Tibial artery (tissue), 4 donors: ENCODE results near the gene SLC6A4.

ENCODE experiments used
- DNase-seq, 2 donors: peaks; one replicate each; pipeline ENCODE4 v3.0.0-alpha.2; 2019
- H3K27ac ChIP-seq, 2 donors: fragments of 200-600 bp; sonication (generic) in 1 of 2; 1 replicate in 1 of 2; 2 replicates in 1 of 2; pipeline ENCODE4 v1.5.1; 2018 to 2019; ENCODE audit warnings: mild to moderate bottlenecking in 1 of 2
- H3K27me3 ChIP-seq, 2 donors: fragments of 200-600 bp; sonication (generic) in 1 of 2; one replicate each; pipeline versions ENCODE4 v1.5.1 to v1.6.0; 2016 to 2019
- H3K36me3 ChIP-seq, 3 donors: fragments of 200-600 bp; sonication (generic) in 2 of 3; one replicate each; pipeline ENCODE4 v1.5.1; 2016 to 2019; ENCODE audit warnings: mild to moderate bottlenecking in 2 of 3
- H3K4me1 ChIP-seq, 4 donors: fragments of 200-600 bp; sonication (generic) in 2 of 4; 1 replicate in 3 of 4; 2 replicates in 1 of 4; pipeline ENCODE4 v1.5.1; 2016 to 2019
- H3K4me3 ChIP-seq, 2 donors: fragments of 200-600 bp; sonication (generic) in 1 of 2; 1 replicate in 1 of 2; 2 replicates in 1 of 2; pipeline ENCODE4 v1.5.1; 2018 to 2019; ENCODE audit warnings: mild to moderate bottlenecking in 2 of 2
- H3K9me3 ChIP-seq, 3 donors: fragments of 200-600 bp; sonication (generic) in 1 of 3; one replicate each; pipeline ENCODE4 v1.5.1; 2016 to 2019
- intact Hi-C: fragments of 100-400 bp; cut with DNase I; formaldehyde crosslinking; loops from one replicate; pipeline ENCODE4 v1.15.0; 2023; ENCODE audit warnings: low total_unique reads
- TF ChIP-seq, protein P1 (sequence below), 2 experiments: fragments of 200-600 bp in 1 of 2; fragments of 450-650 bp in 1 of 2; IDR thresholded peaks; one replicate each; pipeline ENCODE4 v1.5.1; 2017 to 2019; ENCODE audit warnings: antibody characterized with exemption in 2 of 2, mild to moderate bottlenecking in 1 of 2, moderate library complexity in 1 of 2

SLC6A4 gene

DNA sequence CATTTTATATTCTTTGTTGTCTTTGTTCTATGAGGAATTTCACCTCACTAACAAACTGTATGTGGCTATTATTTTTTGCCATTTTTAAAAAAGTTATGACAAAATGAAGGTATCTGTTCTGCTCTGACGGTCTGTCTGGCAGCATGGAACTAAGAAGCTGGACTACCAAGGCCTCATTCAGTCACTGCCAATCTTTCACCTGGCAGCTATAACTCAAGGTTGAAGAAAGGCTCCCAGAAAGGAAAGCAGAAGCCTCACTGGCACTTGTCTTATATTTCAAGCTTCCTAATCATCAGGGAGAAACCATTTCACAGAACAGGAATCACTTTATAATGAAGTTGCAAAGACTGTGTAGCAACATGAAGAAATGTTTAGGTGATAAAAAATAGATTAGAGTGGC, 18.7 kb upstream of the SLC6A4 start:
- H3K36me3 ChIP-seq: peaks cover 28 to 62% (median 54%) of the 10 kb centered on the region in 3 donors

DNA sequence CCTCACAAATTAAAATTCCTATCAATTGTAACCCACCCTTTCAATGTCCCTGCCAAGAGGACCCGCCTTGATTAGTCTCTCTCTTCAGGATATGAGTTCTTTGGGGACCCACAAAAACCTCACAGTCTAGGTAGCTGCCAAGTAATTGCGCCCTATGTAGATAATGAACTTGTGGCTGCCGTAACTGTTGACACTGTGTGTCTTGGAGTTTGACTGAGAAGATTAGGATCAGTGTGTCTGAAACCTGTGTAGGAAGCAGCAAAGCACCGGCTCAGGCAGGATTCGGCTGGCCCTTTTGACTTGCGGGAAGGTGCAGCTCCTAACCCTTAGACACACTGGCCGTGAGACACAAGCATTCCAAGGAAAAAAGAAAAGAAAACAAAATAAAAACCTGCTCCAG, 17.8 kb upstream of the SLC6A4 start:
- Histone ChIP-seq H3K27me3 (no peaks in the 10 kb centered on the region), H3K9me3 (no peaks in the 10 kb centered on the region), H3K4me3 (no peak overlapping the region), H3K36me3 (peaks cover 36 to 63% (median 54%) of the 10 kb centered on the region in 3 donors), H3K4me1 (no peaks in the 10 kb centered on the region), H3K27ac (no peak overlapping the region)
- TF ChIP-seq, protein P1, sequence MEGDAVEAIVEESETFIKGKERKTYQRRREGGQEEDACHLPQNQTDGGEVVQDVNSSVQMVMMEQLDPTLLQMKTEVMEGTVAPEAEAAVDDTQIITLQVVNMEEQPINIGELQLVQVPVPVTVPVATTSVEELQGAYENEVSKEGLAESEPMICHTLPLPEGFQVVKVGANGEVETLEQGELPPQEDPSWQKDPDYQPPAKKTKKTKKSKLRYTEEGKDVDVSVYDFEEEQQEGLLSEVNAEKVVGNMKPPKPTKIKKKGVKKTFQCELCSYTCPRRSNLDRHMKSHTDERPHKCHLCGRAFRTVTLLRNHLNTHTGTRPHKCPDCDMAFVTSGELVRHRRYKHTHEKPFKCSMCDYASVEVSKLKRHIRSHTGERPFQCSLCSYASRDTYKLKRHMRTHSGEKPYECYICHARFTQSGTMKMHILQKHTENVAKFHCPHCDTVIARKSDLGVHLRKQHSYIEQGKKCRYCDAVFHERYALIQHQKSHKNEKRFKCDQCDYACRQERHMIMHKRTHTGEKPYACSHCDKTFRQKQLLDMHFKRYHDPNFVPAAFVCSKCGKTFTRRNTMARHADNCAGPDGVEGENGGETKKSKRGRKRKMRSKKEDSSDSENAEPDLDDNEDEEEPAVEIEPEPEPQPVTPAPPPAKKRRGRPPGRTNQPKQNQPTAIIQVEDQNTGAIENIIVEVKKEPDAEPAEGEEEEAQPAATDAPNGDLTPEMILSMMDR (IDR thresholded peaks at IDR 0.05): no peak
- intact Hi-C loops: loop anchor here (10.0 kb wide), 1 partner anchor 149 kb away; no protein-coding TSS in a partner anchor
- no peak for DNase-seq

More for the DNA sequence above, 18.7 kb upstream of the SLC6A4 start:
- Histone ChIP-seq H3K4me1 (no peaks in the 10 kb centered on the region), H3K9me3 (no peaks in the 10 kb centered on the region), H3K27ac (no peak overlapping the region), H3K27me3 (no peaks in the 10 kb centered on the region), H3K4me3 (no peak overlapping the region)
- TF ChIP-seq, protein P1 (IDR thresholded peaks at IDR 0.05): no peak
- intact Hi-C loops: loop anchor here (10.0 kb wide), 1 partner anchor 149 kb away; no protein-coding TSS in a partner anchor
- DNase-seq: no peak

DNA sequence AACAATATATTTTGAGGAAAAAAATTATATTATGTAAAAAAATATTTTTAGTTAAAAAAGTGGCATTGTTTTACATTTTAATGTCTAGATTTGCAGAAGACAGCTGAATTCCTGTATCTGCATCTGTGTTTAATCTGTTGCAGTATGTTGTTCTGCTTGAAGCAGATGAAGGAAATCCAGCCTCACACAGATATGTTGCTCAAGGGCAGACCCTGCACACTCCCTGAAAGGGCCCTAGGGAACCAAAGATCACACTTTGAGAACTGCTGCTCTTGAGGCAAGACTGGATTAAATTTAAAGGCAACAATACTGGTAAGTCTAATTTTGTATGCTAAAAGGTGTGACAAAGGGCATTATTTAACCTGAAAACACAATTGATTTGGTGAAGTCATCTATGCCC, 16.4 kb upstream of the SLC6A4 start:
- H3K36me3 ChIP-seq: peaks cover 42 to 67% (median 50%) of the 10 kb centered on the region in 3 donors
- intact Hi-C loops: loop anchor here (10.0 kb wide), 1 partner anchor 147 kb away; no protein-coding TSS in a partner anchor

DNA sequence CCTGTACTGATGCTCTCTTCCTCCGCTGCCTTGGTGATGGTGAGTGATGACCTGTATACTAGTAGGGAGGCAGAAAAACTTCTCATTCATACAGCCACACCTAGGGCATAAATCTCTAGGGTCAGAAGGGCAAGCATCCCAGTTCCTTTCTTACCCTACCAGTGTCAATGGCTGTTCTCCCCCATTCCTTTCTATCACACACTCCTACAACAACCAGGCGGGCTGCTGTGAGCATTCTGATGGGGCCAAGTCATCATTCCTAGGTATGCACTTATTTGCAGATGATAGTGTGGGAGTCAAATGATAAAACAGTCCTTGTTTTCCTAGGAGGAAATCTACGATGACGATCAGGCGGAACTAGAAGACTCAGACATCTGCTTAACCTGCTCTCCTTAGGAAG, 14.0 kb upstream of the SLC6A4 start:
- intact Hi-C loops: no loop called here
- H3K27ac ChIP-seq: no peak overlapping the region
- H3K9me3 ChIP-seq: no peaks in the 10 kb centered on the region
- H3K4me1 ChIP-seq: no peaks in the 10 kb centered on the region
- no peak overlapping the region for H3K4me3 ChIP-seq
- peaks cover 41 to 56% (median 42%) of the 10 kb centered on the region in 3 donors for H3K36me3 ChIP-seq
- TF ChIP-seq, protein P1 (IDR thresholded peaks at IDR 0.05): no peak
- no peaks in the 10 kb centered on the region for H3K27me3 ChIP-seq
- DNase-seq: no peak

More for the DNA sequence above, 16.4 kb upstream of the SLC6A4 start:
- TF ChIP-seq, protein P1 (IDR thresholded peaks at IDR 0.05): no peak
- Histone ChIP-seq H3K27me3 (no peaks in the 10 kb centered on the region), H3K27ac (no peak overlapping the region), H3K9me3 (no peaks in the 10 kb centered on the region), H3K4me3 (no peak overlapping the region), H3K4me1 (no peaks in the 10 kb centered on the region)
- DNase-seq: no peak

DNA sequence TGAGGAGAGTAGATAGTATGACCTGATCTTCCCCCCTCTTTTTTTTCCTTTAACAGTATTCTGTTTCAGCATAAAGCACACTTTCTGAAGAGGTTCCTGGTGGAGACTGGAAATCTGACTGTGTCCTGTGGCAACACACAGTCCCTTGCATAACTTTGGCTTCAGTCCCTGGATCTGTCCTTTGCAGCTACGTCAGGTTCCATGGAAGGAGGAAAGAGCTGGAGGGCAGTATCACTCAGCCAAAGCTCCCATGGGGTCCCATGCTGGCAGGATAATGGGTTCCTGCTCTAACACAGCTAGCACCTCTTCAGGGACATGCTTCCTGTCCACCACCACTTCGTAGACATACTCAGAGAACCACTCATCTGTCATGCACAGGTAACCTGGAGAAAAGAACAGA, 13.3 kb upstream of the SLC6A4 start:
- Histone ChIP-seq H3K4me1 (no peaks in the 10 kb centered on the region), H3K4me3 (no peak overlapping the region), H3K36me3 (peaks cover 41 to 56% (median 42%) of the 10 kb centered on the region in 3 donors), H3K27ac (no peak overlapping the region), H3K27me3 (no peaks in the 10 kb centered on the region), H3K9me3 (no peaks in the 10 kb centered on the region)
- intact Hi-C loops: no loop called here
- peak in 1 of 2 donors; percentile 33 for DNase-seq
- TF ChIP-seq, protein P1 (IDR thresholded peaks at IDR 0.05): no peak

DNA sequence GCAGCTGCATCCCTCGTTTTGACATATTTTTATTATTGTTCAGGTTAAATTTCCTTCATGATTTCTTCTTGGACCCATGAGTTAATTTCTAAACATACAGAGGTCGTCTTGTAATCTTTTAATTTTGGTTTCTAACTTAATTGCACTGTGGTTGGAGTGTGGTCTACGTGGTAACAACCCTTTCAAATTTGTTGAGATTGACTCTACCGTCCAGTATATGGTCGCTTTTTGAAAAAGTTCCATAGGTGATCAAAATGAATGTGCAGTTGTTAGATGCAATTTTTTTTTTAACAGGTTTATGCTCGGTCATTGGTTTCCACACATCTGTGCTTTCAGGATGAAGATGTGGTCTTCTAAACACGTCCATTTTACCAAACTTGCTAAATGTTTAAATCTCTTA, 11.0 kb upstream of the SLC6A4 start:
- intact Hi-C loops: no loop called here
- DNase-seq: no peak
- H3K36me3 ChIP-seq: peaks cover 28 to 39% (median 34%) of the 10 kb centered on the region in 3 donors

More for the DNA sequence above, 11.0 kb upstream of the SLC6A4 start:
- Histone ChIP-seq H3K4me1 (no peaks in the 10 kb centered on the region), H3K4me3 (no peak overlapping the region), H3K9me3 (no peaks in the 10 kb centered on the region), H3K27me3 (no peaks in the 10 kb centered on the region), H3K27ac (no peak overlapping the region)
- TF ChIP-seq, protein P1 (IDR thresholded peaks at IDR 0.05): no peak
